HCT116 (cell line): Measurements from ENCODE around the gene C10orf62. TPM values are rescaled to one million over a fixed set of nuclear protein-coding genes. Genes with fewer than 3 reads are reported as not detected.

Experiments
- ATAC-seq: fragments of 200-7000 bp; cut with Tn5 transposase; 2 replicates; pipeline ENCODE4 v1.9.1; 2020; ENCODE audit warnings: mild to moderate bottlenecking, moderate library complexity
- BruUV-seq: library from RNA; stranded (reverse); fragments of 400-500 nt; replicated peaks from 2 replicates; lab custom pipeline; 2021; lab: Mats Ljungman, UMichigan
- CTCF ChIA-PET: fragments of 300-600 bp; sonication (Branson Sonifier 250); formaldehyde crosslinking; loops from one replicate; lab custom pipeline; 2021; ENCODE audit warnings: antibody characterized with exemption; lab: Charles Lee
- POLR2A ChIA-PET: fragments of 300-600, 350-600 bp; sonication (Branson Sonifier 250); formaldehyde crosslinking; loops from one replicate; lab custom pipeline; 2021; ENCODE audit warnings: antibody characterized with exemption; lab: Charles Lee
- RAD21 ChIA-PET, 2 experiments: fragments of 300-600 bp; sonication (Branson Sonifier 250); formaldehyde crosslinking; loops; one replicate each; lab custom pipeline; 2023; ENCODE audit warnings: low total read pairs in 2 of 2; ENCODE audit not compliant: uncharacterized antibody in 2 of 2, unreplicated experiment in 2 of 2, low non-redundant PET in 1 of 2; lab: Charles Lee
- DNase-seq: peaks from one replicate; pipeline ENCODE4 v3.0.0-alpha.2; 2010; ENCODE audit warnings: low read depth, low spot score
- H2AFZ ChIP-seq: fragments of 200-600 bp; shearing (Covaris generic), sonication (generic); 2 replicates; pipeline ENCODE4 v1.6.1; 2017; ENCODE audit warnings: low read depth, mixed run types, mixed read lengths, antibody characterized with exemption, low read length; ENCODE audit not compliant: poor library complexity, severe bottlenecking
- H3K27ac ChIP-seq: 2 replicates; pipeline ENCODE4 v1.5.1; 2012; ENCODE audit warnings: low read depth, low read length
- H3K27me3 ChIP-seq: fragments of 200-600 bp; sonication (generic); 2 replicates; pipeline ENCODE4 v1.6.1; 2016; ENCODE audit warnings: mixed run types, low read length, mixed read lengths; ENCODE audit not compliant: insufficient read depth
- H3K36me3 ChIP-seq, 2 experiments: fragments of 200-500 bp in 1 of 2; fragments of 200-600 bp in 1 of 2; sonication (Bioruptor generic) in 1 of 2; sonication (generic) in 1 of 2; 2 replicates each; pipeline versions ENCODE4 v1.5.1 to v1.6.1; 2014 to 2016; ENCODE audit warnings: low read length in 2 of 2, inconsistent platforms in 1 of 2, mixed read lengths in 1 of 2, mixed run types in 1 of 2; ENCODE audit not compliant: insufficient read depth in 2 of 2, control insufficient read depth in 1 of 2
- H3K4me1 ChIP-seq, 2 experiments: fragments of 200-600 bp in 1 of 2; sonication (generic) in 1 of 2; 2 replicates each; pipeline versions ENCODE4 v1.5.1 to v1.6.1; 2012 to 2017; ENCODE audit warnings: low read length in 2 of 2, inconsistent platforms in 1 of 2, mild to moderate bottlenecking in 1 of 2, mixed read lengths in 1 of 2, mixed run types in 1 of 2, moderate library complexity in 1 of 2; ENCODE audit not compliant: insufficient read depth in 2 of 2, control insufficient read depth in 1 of 2
- H3K4me2 ChIP-seq: fragments of 200-600 bp; sonication (generic); 2 replicates; pipeline ENCODE4 v1.6.1; 2017; ENCODE audit warnings: mixed run types, low read length, mixed read lengths
- H3K4me3 ChIP-seq, 2 experiments: fragments of 200-600 bp in 1 of 2; sonication (generic) in 1 of 2; replicated peaks in 1 of 2; 2 replicates each; pipeline ENCODE4 v1.5.1; 2011 to 2016; ENCODE audit warnings: low read length in 2 of 2, control low read depth in 1 of 2, low read depth in 1 of 2, mild to moderate bottlenecking in 1 of 2, mixed read lengths in 1 of 2, mixed run types in 1 of 2
- H3K79me2 ChIP-seq: fragments of 200-600 bp; sonication (generic); 2 replicates; pipeline ENCODE4 v1.6.1; 2017; ENCODE audit warnings: mild to moderate bottlenecking, mixed run types, low read length, moderate library complexity, mixed read lengths; ENCODE audit not compliant: insufficient read depth
- H3K9ac ChIP-seq: fragments of 200-600 bp; sonication (generic); 2 replicates; pipeline ENCODE4 v1.6.1; 2016; ENCODE audit warnings: low read length, mixed read lengths
- H3K9me2 ChIP-seq: fragments of 200-600 bp; sonication (generic), shearing (Covaris generic); 2 replicates; pipeline ENCODE4 v1.6.1; 2017; ENCODE audit warnings: mixed run types, mild to moderate bottlenecking, moderate library complexity; ENCODE audit not compliant: insufficient read depth
- H3K9me3 ChIP-seq, 2 experiments: fragments of 200-500 bp in 1 of 2; fragments of 200-600 bp in 1 of 2; sonication (Bioruptor generic) in 1 of 2; sonication (generic) in 1 of 2; 2 replicates each; pipeline ENCODE4 v1.6.1; 2014 to 2017; ENCODE audit warnings: low read length in 2 of 2, mixed read lengths in 2 of 2, inconsistent platforms in 1 of 2, low read depth in 1 of 2, mild to moderate bottlenecking in 1 of 2, mixed run types in 1 of 2, moderate library complexity in 1 of 2; ENCODE audit not compliant: control insufficient read depth in 1 of 2, insufficient read depth in 1 of 2
- H4K20me1 ChIP-seq: fragments of 200-600 bp; sonication (generic), shearing (Covaris generic); 2 replicates; pipeline ENCODE4 v1.6.1; 2017; ENCODE audit warnings: mixed run types, mild to moderate bottlenecking, moderate library complexity; ENCODE audit not compliant: insufficient read depth
- CBX3 ChIP-seq: IDR thresholded peaks from 2 replicates; pipeline ENCODE4 v1.6.1; 2012; ENCODE audit warnings: low read depth
- EGR1 ChIP-seq: IDR thresholded peaks from 2 replicates; pipeline ENCODE4 v1.6.1; 2012; ENCODE audit warnings: low read depth
- JUND ChIP-seq: IDR thresholded peaks from 2 replicates; pipeline ENCODE4 v1.6.1; 2012
- POLR2A ChIP-seq: IDR thresholded peaks from 2 replicates; pipeline ENCODE4 v1.7.0; 2011; ENCODE audit warnings: borderline replicate concordance; ENCODE audit not compliant: insufficient read depth, insufficient read length; ENCODE audit errors: extremely low read depth
- ZFX ChIP-seq: fragments of 450-650 bp; IDR thresholded peaks from 2 replicates; pipeline ENCODE4 v1.6.1; 2017
- intact Hi-C: fragments of 100-400 bp; cut with micrococcal nuclease; formaldehyde crosslinking; loops from 2 replicates; pipeline ENCODE4 v1.10.0; 2022
- total RNA-seq: library from RNA; stranded (reverse); gene quantifications from one replicate; pipeline ENCODE4 v1.2.1, GENCODE V29; 2021; ENCODE audit not compliant: unreplicated experiment
- TF ChIP-seq, protein P1 (sequence below): IDR thresholded peaks from 2 replicates; pipeline ENCODE4 v1.6.1; 2012; ENCODE audit warnings: low read depth
- TF ChIP-seq, protein P2 (sequence below), 3 experiments: fragments of 200-600 bp in 1 of 3; sonication (generic) in 1 of 3; IDR thresholded peaks in 2 of 3; conservative IDR thresholded peaks in 1 of 3; 2 replicates each; pipeline ENCODE4 v1.5.1; 2012 to 2017; ENCODE audit warnings: low read depth in 2 of 3, low read length in 2 of 3, antibody characterized with exemption in 1 of 3, borderline replicate concordance in 1 of 3, control low read depth in 1 of 3, mild to moderate bottlenecking in 1 of 3, mixed read lengths in 1 of 3, mixed run types in 1 of 3, moderate library complexity in 1 of 3; ENCODE audit not compliant: insufficient read depth in 1 of 3

The C10orf62 gene
- total RNA-seq, 1 experiment from 2014 or later, result 0.32 TPM

DNA sequence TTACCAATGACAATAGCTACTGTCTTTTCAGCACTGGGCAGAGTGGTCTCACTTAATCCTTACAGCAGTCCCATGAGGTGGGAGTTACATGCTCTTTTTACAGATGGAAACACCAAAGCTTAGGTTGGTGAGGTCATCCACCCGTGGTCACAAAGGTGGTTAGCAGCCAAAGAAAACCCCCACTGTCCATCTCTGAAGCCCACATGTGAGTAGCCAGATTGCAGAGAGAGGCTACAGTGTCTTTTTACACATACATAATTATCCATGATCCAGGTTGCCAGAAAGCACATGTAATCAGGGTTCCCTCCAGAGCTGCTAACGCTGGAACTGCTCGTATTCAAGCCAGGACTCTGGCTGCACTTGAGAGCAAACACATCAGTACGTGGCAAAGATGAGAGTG is 41.6 kb upstream of the C10orf62 start:
- H3K79me2 ChIP-seq, result peaks cover 6% of the 10 kb centered on the region; the same call in 1 of the 2 replicates
- H3K36me3 ChIP-seq, result no peaks in the 10 kb centered on the region
- H3K4me3 ChIP-seq, result no peak overlapping the region
- H3K9ac ChIP-seq, result no peak overlapping the region
- H3K9me2 ChIP-seq, result no peaks in the 10 kb centered on the region
- BruUV-seq, result no TSS peak
- ChIA-PET POLR2A (no interaction called here), RAD21 (no interaction called here), CTCF (no interaction called here)
- no peaks in the 10 kb centered on the region for H3K9me3 ChIP-seq
- H3K27me3 ChIP-seq, result no peaks in the 10 kb centered on the region
- H3K27ac ChIP-seq, result no peak overlapping the region
- no peaks in the 10 kb centered on the region for H4K20me1 ChIP-seq
- no peak overlapping the region for H2AFZ ChIP-seq
- intact Hi-C loops, result no loop called here
- DNase-seq (no peak), ATAC-seq (no peak)
- H3K4me2 ChIP-seq, result no peak overlapping the region
- no peak for TF ChIP-seq CBX3
- no peak for TF ChIP-seq EGR1
- TF ChIP-seq POLR2A, result no peak
- TF ChIP-seq, protein P1, sequence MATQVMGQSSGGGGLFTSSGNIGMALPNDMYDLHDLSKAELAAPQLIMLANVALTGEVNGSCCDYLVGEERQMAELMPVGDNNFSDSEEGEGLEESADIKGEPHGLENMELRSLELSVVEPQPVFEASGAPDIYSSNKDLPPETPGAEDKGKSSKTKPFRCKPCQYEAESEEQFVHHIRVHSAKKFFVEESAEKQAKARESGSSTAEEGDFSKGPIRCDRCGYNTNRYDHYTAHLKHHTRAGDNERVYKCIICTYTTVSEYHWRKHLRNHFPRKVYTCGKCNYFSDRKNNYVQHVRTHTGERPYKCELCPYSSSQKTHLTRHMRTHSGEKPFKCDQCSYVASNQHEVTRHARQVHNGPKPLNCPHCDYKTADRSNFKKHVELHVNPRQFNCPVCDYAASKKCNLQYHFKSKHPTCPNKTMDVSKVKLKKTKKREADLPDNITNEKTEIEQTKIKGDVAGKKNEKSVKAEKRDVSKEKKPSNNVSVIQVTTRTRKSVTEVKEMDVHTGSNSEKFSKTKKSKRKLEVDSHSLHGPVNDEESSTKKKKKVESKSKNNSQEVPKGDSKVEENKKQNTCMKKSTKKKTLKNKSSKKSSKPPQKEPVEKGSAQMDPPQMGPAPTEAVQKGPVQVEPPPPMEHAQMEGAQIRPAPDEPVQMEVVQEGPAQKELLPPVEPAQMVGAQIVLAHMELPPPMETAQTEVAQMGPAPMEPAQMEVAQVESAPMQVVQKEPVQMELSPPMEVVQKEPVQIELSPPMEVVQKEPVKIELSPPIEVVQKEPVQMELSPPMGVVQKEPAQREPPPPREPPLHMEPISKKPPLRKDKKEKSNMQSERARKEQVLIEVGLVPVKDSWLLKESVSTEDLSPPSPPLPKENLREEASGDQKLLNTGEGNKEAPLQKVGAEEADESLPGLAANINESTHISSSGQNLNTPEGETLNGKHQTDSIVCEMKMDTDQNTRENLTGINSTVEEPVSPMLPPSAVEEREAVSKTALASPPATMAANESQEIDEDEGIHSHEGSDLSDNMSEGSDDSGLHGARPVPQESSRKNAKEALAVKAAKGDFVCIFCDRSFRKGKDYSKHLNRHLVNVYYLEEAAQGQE, result no peak
- no peak for TF ChIP-seq ZFX
- TF ChIP-seq, protein P2, sequence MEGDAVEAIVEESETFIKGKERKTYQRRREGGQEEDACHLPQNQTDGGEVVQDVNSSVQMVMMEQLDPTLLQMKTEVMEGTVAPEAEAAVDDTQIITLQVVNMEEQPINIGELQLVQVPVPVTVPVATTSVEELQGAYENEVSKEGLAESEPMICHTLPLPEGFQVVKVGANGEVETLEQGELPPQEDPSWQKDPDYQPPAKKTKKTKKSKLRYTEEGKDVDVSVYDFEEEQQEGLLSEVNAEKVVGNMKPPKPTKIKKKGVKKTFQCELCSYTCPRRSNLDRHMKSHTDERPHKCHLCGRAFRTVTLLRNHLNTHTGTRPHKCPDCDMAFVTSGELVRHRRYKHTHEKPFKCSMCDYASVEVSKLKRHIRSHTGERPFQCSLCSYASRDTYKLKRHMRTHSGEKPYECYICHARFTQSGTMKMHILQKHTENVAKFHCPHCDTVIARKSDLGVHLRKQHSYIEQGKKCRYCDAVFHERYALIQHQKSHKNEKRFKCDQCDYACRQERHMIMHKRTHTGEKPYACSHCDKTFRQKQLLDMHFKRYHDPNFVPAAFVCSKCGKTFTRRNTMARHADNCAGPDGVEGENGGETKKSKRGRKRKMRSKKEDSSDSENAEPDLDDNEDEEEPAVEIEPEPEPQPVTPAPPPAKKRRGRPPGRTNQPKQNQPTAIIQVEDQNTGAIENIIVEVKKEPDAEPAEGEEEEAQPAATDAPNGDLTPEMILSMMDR (IDR thresholded peaks at IDR 0.05 in 2 of 3, conservative IDR thresholded peaks at IDR 0.05 in 1 of 3; ENCODE audit: borderline replicate concordance in 1 of 3, insufficient read depth in 1 of 3, low read depth in 2 of 3, low read length in 2 of 3), result no peak
- TF ChIP-seq JUND, result no peak
- peaks cover 21 to 39% of the 10 kb centered on the region in 2 experiments for H3K4me1 ChIP-seq
